ENCODE data around the gene ISLR.

ISLR gene

GRCh38 chr15:74174219-74174957 is 878 bp downstream of the ISLR start:
- no peak for DNase-seq

DNA sequence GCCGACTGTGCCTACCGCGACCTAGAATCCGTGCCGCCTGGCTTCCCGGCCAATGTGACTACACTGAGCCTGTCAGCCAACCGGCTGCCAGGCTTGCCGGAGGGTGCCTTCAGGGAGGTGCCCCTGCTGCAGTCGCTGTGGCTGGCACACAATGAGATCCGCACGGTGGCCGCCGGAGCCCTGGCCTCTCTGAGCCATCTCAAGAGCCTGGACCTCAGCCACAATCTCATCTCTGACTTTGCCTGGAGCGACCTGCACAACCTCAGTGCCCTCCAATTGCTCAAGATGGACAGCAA is 1.4 kb downstream of the ISLR start:
- DNase-seq = no peak

GRCh38 chr15:74175271-74176191 is 2.0 kb downstream of the ISLR start:
- DNase-seq = no peak

- no peak for DNase-seq
Measured at GRCh38 chr15:74176262-74177214, 3.0 kb downstream of the ISLR start.

DNA sequence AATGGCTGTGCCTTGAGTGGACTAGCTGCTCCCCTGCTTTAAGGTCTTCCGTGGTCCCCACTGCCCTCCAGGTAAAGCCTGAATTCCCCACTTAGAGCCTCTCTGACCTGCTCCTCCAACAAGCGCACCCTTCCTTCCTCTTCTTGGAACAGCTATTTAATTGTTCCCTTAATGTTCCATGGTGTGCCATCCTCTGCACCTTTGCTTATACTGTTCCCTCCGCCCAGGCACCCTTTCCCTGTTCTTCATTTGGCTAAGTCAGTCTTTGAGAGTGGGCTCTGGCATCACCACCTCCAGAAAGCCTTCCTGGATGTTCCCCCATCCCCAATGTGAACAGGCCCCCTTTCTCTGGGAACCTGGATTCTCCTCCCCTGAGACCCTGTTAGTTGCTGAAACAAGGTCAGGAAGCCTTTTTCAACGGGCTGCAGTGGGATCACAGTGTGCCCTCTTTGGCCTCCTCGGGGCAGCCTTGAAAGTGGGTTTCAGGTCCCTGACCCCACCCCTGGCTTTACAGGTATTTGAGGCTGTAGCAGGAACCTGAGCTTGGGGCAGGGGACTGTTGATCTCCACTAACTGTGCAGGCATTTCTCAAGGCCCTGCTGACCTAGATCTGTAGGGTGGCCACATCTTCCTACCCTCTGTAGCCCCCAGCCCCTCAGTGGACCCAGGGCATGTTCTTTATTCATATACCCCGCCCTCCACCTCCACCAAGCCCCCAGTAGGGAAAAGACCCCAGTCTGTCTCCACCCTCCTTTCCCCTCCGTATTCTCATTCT is 5.0 kb downstream of the ISLR start:
- no peak for DNase-seq

DNA sequence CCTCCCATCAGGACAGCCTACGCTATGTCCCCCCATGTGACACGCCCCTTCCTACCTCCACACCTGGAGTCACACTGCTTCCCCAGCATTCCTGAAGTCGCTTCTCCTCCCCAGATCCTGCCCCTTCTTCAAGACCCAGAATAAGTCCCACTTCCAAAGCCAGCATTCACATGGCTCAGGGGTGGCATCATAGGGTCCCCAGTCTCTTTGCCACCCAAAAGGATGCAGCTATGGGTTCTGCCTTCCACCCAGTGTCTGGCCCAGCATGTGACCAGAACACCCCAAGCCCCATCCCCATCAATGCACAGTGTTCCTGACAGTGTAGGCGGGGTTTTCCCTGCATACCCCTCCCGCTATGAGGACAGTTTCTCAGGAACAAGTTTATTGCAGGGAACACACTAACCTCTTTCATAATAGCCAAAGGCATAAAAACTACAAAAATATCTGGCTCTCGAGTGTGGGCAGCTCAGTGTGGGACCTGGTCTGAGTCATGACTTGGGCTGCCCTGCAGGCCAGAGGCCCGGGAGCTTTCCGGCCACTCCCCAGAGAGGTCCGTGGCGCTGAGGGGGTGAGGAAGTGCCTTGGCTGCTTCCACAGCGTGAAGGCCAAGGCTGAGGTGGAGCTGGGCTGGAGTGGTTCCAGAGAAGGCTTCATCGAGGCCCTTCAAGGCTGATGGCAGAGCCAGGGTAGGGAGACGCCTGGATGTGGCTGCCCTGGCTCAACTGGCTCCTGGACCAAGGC is 5.8 kb downstream of the ISLR start:
- DNase-seq = no peak

- no peak for DNase-seq
Measured at GRCh38 chr15:74179983-74180880, 6.7 kb downstream of the ISLR start.

DNA sequence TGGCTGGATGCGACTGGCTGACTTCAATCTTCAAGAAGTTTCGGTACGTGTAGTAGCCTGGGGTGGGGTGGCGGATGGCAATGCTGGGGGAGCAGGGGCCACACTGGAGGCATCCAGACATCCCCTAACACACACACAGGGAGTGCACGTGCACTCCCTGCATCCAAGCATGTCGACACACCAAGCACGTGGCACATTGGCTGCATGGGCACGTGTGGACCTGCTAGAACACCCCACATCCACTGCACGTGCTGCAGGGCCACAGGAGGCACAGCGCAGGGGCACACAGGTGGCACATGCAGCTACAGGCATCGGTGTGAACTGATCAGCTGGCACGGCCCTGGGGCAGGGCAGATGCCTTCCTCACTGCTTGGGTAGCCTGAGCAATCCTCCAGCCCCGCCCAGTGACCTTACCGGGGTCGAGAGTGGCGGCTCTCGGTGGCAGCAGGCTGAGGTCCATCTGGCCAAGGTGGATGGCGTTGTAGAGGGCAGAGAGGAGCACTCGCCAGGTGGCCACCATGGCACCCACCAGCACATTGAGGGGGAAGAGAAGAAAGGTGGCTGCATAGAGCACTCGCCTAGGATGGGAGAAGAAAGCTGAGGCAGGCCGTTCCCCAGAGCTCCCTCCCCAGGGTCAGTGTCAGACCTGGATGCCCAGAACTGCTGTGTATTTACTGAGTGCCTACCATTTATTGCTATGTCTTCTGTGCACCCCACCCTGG is 7.5 kb downstream of the ISLR start:
- DNase-seq = no peak

GRCh38 chr15:74182131-74182530 is 8.6 kb downstream of the ISLR start:
- no peak for DNase-seq

GRCh38 chr15:74184582-74185091 is 11.1 kb downstream of the ISLR start:
- no peak for DNase-seq

DNA sequence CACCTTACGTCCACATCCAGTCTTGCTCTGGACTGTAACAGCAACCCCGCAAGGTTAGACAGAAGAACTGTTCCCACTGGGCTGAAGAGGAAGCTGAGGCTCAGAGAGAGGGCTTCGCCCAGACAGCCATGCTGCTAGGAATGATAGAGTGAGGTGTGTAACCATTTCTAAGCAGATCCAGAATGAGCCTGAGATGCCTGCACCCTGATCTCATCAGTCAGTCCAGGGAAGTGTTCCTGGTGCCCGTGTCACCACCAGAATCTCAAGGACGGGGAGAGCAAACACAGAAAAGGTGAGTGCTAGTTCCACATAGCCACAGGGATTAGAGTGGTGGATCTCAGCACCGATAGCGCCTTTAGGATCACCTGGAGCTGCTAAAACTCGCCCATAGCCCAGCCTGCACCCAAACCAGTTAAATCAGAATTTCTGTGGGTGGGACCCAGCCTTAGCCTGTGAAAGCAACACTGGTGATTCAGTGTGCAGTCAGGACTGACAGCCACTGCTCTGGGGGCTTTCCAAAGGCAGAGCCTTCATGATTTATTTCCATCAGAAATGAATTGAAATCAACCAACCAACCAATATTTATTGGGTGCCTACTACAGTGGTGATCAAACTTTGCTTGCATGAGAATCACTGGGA is 12.3 kb downstream of the ISLR start:
- DNase-seq = no peak

GRCh38 chr15:74188216-74188615 is 14.7 kb downstream of the ISLR start:
- DNase-seq = no peak

- DNase-seq = no peak
Measured at GRCh38 chr15:74191798-74192197, 18.3 kb downstream of the ISLR start.

DNA sequence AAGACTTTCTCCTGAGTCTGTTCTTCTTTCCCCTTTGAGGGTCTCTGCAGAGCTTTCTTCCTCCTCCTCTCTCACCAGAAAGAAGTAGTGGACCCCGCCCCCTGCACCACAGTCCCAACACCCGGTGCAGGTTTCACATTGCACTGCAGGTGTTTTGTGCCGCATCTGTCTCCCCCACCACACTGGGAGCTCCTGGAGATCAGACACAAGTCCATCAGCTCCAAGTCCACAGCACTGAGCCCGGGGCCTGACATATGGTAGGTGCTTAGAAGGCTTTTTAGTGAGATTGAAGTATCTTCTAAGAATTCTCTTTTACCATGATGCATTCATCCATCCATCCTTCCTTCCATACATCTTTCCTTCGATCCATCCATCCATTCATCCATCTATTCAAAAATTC is 19.2 kb downstream of the ISLR start:
- no peak for DNase-seq

DNA sequence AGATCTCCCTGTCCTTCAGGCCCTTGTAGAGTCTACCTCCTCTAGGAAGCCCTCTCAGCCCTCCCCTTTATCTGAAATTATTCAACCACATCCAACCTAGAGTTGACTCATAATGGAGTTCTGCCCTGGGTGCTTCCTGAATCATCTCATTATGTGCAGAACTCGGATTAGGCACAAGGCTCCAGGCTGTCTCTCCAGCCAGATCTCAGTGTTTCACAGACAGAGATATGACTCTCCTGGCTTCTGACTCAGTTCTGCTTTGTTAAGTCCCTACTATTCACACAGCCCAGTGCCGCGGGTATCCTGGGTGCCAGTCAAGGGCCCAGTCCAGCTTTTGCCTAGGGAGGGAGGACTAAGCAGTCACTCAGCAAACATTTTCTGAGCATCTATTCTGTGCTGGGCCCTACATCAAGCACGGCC is 19.8 kb downstream of the ISLR start:
- no peak for DNase-seq

DNA sequence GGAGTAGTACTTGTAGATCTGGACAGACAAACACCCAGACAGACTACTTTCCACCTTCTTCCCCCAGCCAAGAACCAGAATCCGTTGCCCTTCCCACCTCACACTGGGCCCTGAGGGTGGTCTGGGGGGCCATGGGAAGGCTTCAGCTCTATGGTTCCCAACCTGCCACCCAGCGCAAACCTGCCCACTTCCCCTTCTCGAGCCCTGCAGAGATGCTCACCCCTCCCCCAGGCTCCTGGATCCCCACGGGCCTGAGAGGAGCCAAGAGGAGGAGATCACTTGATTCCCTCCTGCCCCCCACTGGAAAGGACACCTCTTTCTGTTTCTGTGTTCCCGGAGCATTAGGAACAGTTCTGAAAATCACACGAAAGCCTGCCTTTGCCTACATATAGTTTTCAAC is 20.4 kb downstream of the ISLR start:
- DNase-seq = no peak

DNA sequence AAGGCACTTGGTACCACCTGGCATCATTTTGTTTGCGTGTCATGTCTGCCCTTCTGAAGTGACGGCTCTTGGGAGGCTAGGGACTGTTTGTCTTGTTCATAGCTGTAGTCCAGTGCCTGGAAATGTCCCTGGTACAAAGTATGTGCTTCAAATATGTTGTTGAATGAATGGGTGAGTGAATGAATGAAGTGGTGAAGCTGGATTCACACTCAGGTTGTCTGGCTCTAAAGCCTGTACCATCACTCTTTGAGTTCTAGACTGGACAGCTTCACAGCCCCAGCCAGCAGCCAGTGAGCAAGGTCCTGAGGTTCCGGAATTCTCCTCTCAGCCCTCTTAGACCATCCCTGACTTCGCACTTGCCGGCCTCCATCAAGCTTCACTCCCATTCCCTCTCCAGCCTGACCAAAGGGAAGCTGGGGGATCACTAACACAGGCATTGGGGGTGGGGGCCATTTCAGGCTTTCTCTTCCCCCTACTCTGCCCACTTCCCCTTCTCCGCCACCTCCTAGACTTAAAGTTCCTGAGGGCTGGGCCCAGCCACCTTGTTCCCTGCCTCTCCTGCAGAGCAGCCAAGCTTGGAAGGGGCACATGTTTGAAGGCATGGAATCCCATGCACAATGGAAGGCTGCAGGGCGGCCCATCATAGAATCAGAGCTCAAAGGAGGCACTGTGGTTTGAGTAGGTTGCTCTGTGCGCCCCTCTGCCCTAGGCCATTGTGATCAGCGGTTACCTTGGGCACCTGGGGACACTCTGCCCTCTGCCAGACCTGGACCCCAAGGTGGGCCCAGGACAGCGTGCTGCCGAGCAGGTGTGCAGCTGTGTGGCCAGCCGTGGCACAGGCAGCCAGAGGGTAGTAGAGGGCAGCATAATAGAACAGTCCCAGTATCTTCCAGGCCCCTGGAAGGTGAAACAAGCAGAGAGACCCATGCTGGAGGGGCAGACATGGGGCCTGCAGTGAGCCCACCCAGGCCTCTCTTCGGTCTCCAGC is 21.4 kb downstream of the ISLR start:
- DNase-seq = no peak

DNA sequence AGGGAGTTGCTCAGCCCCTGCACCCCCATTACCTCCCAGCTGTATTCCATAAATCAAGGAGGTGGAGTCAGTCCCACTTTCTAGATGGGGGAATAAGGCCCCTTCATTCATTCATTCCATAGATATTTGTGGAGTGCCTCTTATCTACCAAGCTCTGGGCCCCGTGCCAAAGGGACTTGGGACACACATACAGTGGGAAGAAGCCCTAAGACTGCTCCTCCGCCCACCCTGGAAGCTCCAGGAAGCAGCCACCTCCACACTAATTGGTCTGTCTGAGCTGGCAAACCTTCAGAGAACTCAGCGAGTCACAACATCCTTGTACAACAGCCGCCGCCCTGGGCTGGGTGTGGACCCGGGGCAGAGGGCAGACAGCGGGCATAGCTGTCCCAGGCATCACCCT is 22.7 kb downstream of the ISLR start:
- no peak for DNase-seq
